DMS153 treated with DMSO at 0.1 percent for 48 hours (cell line): ENCODE measurements around the gene RTL10.
"Not testable (repeated sequence)": the region's sequence is repeated elsewhere in the genome, so short reads cannot be mapped to it uniquely, and the experiment has no call there.

Experiments
- DNase-seq: peaks from one replicate; lab custom pipeline; 2025; ENCODE audit not compliant: unreplicated experiment; lab: John Stamatoyannopoulos, UW

The RTL10 gene

GRCh38 chr22:19890502-19891316, 36.0 kb upstream of the RTL10 start:
- DNase-seq, result no peak

DNA sequence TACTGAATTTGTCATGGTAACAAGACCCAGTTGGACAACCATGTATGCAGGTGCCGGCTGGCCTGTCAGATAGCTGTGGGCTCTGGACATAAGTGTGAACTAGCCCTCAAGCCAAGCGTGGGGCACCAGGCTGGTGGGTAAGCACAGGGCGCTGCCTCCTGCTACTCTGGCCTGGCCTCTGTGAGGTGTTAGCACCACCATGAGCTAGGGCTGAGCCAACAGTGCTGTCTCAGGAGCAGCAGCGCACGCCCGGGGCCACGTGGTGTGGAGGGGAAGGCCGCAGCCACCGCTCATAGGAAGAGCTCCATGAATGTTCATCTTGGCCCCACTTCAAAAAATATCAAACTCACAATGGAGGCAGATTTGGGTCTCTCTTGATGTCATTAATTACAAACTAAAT, 35.3 kb upstream of the RTL10 start:
- no peak for DNase-seq

- no peak for DNase-seq
Measured at GRCh38 chr22:19888131-19888746, 33.6 kb upstream of the RTL10 start.

DNA sequence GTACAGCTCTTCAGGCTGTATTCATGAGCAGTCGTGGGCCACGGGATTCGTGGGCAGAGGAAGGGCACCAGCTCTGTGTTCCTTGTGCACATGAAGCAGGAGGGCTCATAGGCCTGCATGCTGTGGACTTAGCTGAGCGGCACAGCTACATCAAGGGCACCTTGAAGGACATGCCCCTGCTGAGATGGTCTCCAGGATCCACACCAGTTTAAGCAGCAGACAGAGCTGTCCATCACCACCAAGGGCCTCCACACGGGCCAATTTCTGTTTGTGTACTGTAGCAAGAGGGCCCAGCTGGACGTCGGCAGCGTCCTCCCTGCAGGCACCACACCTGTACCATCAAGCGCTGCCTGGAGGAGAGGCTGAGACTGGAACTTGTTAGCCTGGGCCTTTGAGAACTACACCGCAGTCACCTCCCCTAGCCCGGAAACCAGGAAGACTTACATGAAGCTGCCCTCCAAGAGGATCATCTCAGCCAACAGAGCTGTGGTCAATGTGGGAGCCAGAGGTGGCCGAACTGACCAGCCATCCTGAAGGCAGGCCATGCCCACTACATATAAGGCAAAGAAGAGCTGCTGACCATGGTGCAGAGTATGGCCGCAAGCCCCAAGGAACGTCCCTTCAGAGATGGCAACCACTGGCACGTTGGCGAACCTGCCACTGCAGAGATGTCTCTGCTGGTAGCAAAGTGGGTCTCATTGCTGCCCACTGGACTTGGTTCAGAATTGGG, 32.7 kb upstream of the RTL10 start:
- DNase-seq, result no peak

DNA sequence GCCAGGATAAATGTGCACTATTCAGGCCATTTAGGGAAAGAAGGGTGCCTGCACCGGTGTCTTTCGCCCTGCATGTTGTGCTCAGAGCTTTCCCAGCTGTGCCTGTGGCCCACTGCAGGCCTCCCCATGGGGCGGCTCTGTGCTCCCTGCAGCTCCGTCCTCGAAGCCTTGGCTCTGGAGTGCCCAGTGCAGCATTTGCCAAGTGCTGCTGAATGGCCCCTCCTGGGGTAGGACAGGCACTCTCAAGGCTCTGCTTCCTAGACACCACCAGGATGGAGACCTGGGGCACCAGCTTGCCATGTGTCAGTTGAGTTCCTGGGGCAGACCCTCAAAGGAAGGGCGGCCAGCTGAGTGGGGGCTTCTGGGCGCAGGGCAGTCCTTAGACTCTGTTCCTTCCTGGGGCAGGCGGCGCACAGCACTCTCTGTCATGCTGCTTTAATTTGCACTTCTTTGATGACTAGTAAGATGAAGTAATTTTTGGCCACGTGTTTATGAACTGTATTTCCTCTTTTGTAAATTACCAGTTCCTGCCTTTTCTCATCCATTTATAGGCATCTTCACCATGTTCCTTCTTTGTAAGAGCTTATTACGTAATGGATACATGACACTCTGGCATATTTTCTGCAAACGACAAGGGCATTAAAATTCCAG, 32.1 kb upstream of the RTL10 start:
- no peak for DNase-seq

DNA sequence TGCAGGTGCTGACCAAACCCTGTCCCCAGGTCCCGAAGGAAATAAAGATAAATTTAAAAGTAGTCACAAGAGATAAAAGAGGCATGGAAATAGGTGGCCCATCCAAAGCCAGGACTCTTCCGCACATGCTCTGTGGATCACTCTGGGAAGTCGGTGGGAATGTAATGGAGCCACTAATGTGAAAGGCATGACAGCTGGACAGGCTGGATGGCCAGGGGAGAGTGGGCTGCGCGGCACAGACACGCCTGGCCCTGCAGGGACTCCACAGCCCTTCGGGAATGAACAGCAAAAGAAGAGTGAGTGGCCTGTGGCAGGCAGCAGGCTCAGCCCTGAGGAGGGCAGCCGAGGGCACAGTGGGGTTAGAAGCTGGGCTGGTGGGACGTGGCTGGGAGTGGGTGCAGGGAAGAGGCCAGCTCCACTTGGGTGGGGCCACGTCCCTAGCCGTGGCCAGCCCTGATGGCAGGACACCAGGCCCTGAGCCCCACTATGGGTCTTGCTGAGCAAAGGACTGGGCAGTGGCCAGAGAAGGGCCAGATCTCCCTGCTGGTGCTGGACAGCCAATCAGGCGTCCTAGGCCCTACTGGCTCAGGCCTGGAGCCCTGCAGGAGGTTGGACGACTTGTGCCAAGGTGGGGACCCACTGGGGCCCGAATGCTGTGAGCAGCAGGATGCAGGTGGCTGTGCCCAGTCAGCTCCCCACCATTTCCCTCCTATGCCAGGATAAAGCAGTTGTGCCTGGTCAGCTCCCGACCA, 31.3 kb upstream of the RTL10 start:
- DNase-seq, result no peak

DNA sequence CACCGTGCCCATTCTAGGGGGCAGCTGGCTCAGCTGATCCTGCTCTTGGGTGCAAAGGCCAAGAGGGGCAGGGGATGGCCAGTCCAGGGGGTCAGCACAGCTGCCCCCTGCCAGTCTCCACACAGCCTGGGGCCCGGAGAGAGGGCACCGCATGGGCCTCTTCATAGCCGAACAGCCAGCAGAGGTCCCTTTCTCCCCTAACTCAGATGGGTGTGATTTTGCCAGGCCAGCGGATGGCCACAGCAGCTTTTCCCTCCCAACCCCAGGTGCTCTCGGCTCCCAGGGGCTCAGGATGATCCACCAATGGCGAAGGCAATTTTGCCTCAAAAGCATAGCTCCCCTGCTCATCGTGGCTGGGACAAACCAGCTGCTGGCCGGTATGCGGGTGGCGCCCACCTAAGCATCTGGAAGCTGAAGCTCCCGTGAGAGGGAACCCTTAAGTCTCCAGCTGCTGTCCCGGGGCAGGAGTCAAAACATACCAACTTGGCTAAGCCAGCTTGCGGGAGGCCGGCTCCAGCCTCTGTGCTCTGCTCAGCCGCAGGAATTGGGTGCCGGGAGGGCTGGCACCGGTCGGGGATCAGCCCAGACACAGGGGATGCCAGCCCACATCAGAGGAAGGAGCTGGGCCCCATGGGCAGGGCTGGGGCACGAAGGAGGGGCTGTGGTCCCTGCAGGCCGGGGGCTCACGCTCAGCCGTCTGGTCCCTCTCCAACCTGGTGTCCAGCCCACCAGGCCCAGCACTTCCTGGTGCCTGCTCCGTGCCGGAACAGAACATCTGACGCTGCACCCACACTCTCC, 30.5 kb upstream of the RTL10 start:
- DNase-seq, result no peak

DNA sequence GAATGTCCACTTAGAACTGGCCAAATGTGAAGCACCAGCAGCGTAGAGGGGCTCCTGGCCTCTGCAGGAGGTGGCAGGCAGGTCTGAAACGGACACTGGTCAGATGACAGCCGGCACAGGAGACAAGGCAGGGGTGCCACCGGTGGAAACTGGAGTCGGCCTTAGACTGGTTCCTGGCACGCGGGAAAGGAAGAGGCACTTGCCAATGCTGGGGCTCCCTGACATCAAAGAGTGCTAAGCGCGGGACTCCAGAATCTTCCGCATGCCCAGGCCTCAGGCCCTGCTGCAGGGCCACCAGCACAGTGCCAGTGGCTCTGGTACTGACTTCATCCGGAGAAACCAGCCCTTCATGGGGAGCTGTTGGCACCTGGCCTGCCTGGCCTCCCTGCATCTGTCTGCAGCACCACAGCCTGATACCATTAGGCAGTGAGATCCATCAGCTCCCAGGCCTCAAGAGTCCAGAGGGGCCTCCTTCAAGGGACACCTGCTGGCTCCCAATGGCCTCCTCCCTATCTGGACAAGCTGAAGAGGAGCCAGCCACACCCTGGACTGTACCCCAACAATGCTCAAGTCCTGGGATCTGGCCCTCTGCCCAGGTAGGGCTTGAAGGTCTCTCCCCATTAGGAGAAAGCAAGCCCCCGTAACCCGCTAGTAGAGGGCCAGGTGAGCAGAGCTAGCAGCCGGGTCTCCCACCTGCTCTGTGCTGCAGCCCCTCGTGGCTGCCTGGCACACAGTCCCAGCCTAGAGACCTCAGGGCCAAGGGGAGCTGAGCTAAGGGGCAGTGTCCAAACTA, 29.7 kb upstream of the RTL10 start:
- no peak for DNase-seq

- DNase-seq, result not testable (repeated sequence)
Measured at GRCh38 chr22:19883446-19883845, 28.8 kb upstream of the RTL10 start.

GRCh38 chr22:19882446-19883381, 28.0 kb upstream of the RTL10 start:
- DNase-seq, result no peak

- DNase-seq, result no peak
Measured at GRCh38 chr22:19880786-19881569, 26.3 kb upstream of the RTL10 start.

DNA sequence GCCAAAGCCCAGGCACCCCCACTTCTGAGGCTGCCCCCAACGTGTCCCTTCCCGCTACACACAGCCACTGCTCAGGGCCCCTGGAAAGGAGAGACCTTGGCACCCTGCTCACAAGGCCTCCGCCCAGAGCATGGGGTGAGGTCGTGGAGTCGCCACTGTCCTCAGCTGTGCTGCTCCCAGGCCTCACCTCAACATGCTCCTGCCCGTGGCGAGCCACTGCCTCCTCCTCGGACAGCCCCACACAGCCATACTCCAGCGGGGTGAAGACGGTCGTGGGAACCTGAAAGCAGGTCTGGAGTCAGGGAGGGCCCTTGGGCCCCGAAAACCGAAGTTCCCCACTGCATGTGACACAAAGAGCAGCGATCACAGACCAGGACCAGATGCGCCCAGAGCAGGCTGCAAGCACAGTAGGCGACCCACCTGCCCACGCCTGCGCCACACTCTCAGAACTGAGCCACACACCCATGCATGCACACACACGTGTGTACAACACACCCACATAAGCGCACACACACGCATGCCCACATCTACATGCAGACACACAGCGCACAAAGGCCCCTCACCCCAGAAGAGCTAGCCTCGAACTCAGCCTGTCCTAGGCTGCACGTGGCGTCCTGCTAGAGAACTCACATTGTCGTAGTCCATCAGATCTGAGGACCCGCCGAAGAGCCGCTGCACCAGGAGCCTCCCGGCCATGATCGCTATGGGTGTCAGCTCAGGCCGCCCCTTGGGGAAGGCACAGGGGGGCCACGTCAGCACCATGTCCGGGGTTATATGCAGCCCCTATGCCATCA, 25.5 kb upstream of the RTL10 start:
- no peak for DNase-seq

- DNase-seq, result no peak
Measured at GRCh38 chr22:19879643-19879991, 24.9 kb upstream of the RTL10 start.

DNA sequence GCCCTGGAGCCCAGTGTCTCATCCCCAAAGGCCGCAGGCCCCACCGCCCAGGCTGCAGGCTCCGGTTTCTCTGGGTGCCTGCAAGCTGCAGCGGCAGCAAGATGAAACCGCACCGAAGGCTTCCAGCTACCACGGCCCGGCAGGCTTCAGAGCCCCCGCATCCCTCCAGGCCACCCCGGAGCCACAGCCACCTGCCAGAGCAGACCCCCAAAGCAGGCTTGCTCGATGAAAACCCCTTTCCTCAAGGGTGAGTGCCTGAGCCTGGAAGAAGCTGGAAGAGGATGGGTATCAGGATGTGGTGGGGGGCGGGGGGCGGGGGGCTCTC, 24.5 kb upstream of the RTL10 start:
- DNase-seq, result no peak

DNA sequence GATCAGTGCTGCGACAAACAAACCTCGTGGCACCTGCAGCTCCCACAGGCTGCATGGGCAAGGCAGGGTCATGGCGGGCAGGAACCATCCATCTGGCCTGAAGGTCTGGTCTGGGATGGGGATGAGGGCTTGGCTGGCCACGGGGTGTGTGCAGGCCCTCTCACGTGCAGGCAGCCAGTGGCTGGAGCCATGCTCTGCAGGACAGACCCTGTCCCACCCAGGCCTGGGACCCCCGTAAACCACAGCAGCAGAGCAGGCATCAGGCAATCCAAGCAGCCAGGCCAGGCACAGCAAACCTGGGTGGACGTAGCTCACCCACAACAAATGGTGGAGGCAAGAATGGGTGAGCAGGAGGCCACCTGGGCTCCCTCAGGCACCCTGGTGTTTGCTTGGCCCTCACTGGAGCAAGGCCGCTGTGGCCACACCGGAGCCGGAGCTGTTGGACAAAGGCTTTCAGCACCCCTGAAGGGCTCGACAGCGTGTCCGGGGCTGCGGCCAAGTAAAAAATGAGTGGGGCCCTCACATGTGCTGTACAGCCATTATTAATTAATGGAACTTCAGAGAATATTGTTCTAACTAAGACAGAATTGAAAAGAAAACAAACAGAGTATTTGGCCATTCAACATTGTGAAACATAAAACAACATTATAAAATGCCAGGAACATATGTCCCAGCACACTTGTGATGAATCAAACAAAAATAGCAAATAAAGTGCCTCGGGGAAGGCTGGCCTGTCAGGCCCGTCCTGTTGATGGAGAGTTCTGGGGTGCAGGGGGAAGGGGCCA, 24.0 kb upstream of the RTL10 start:
- DNase-seq, result no peak
